Subcutaneous adipose tissue (tissue), 4 donors: ENCODE data around the gene PDCD1. TPM values are rescaled to one million over a fixed set of nuclear protein-coding genes. Genes with fewer than 3 reads are reported as not detected.

Source experiments
- total RNA-seq, 4 donors: library from RNA; depleted of rRNA; stranded (reverse); fragments of >200 nt; gene quantifications; one replicate each; pipeline ENCODE4 v1.1.0, GENCODE V29; 2016
- TF ChIP-seq, protein P1 (sequence below): fragments of 450-650 bp; IDR thresholded peaks from one replicate; pipeline ENCODE4 v1.5.1; 2016; ENCODE audit warnings: low read depth, mild to moderate bottlenecking, control low read depth, antibody characterized with exemption, moderate library complexity

Gene PDCD1
- total RNA-seq, 4 donors from 2014 or later = 0.44 to 0.57 (median 0.51) TPM; not detected in 1

DNA sequence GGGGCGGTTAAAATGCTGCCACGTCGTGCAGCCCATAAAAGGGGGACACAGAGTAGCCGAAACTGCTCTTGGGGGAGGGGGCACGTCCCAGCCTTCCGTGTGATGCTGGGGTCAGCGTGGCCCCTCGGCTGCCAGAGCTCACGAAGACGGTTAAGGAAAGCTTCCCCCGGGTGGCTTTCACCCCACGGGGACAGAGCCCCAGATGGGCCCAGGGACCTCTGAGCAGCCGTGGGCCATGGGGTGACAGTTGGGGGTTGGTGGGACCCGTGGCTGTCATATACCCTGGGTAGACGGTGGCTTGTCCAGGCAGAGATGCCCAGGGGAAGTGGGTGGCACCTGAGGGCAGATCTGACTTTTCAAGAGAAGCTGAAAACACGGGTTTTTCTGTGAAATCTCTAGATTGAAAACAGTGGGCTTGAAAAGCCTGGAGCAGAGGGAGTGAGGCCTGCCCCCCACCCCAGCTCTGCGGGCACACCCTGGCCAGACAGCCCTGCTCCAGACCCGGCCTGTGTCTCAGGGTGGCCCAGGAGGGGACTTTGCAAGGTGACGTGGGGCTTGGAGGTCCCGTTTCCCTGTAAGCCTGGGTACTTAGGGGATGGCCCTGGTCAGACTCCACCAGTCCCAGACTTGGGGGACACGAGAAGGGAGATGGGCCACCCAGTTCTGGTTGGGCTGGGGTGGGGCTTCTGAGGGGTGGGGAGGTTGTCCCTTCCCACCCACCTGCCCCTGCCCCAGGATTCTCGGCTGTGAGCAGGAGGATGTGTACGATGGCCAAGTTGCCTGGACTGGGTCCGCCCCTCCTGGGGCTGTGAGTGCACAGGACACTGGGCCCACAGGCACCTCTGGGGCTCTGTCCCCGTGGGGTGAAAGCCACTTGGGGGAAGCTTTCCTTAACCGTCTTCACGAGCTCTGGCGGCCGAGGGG, 49.0 kb downstream of the PDCD1 start:
- TF ChIP-seq, protein P1, sequence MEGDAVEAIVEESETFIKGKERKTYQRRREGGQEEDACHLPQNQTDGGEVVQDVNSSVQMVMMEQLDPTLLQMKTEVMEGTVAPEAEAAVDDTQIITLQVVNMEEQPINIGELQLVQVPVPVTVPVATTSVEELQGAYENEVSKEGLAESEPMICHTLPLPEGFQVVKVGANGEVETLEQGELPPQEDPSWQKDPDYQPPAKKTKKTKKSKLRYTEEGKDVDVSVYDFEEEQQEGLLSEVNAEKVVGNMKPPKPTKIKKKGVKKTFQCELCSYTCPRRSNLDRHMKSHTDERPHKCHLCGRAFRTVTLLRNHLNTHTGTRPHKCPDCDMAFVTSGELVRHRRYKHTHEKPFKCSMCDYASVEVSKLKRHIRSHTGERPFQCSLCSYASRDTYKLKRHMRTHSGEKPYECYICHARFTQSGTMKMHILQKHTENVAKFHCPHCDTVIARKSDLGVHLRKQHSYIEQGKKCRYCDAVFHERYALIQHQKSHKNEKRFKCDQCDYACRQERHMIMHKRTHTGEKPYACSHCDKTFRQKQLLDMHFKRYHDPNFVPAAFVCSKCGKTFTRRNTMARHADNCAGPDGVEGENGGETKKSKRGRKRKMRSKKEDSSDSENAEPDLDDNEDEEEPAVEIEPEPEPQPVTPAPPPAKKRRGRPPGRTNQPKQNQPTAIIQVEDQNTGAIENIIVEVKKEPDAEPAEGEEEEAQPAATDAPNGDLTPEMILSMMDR = no peak

DNA sequence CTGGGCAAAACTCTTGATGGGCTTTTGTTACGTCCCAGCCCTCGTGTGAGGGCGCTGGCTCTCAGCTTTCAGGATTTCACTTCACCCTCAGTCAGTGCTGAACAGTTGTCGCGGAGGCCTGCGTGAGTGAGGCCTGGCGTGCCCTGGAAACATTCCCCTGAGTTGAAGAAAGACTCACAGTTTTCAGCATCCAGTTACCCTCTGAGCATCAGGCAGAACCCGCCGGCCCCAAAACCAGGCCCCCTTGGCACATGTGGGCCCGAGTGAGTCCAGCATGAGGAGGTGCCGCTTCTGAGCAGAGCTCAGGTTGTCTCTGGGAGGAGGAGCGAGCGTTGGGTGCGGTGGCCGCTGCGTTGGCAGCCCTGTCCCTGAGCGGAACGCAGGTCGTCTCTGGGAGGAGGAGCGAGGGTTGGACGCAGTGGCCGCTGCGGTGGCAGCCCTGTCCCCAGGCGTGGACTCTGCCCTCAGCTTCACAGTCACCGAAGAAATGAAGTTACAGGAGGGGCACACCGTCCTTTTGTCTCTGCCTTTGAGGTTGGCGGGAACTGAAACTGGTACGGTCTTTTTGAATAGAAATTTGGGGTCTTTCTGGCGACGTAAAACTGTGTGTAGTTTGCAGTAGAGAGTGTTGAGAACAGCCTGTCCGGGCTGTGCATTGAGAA, 49.8 kb downstream of the PDCD1 start, which contains the start of gene NEU4:
Gene NEU4 (plus strand): TSS at position 473 of the 662 bp plus-strand sequence. CDS start 5,292 bp downstream, outside the sequence.
- TF ChIP-seq, protein P1 = no peak

DNA sequence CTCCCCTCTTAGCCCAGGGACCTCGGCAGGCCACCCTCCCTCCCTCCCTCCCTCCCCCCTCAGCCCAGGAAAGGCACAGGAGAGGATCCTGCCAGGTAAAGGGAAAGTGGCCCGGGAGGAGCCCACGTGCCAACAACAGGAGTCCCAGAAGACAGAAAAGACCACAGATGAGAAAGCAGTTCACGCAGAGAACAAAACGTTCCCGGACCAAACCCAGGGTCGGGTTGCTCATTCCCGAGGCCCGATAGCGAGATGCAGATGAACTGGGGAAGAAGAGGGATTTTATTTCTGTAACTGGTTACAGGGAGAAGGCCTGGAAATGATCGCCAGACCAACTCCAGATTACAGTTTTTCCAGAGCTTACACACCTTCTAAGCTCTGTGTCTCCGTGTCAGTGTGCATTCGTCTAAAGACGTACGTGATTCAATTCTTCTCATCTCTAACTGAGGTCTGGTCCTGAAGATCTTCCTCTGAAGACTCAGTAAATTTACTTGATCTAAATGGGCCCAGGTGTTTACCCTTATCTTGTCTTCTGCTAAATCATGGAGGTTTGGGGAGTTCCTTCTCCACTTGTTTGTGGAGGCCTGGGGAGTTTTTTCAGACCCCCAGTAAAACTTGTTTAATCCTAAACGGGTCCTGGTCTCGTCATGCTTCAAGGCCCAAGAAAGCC, 50.5 kb downstream of the PDCD1 start:
- TF ChIP-seq, protein P1 = no peak

DNA sequence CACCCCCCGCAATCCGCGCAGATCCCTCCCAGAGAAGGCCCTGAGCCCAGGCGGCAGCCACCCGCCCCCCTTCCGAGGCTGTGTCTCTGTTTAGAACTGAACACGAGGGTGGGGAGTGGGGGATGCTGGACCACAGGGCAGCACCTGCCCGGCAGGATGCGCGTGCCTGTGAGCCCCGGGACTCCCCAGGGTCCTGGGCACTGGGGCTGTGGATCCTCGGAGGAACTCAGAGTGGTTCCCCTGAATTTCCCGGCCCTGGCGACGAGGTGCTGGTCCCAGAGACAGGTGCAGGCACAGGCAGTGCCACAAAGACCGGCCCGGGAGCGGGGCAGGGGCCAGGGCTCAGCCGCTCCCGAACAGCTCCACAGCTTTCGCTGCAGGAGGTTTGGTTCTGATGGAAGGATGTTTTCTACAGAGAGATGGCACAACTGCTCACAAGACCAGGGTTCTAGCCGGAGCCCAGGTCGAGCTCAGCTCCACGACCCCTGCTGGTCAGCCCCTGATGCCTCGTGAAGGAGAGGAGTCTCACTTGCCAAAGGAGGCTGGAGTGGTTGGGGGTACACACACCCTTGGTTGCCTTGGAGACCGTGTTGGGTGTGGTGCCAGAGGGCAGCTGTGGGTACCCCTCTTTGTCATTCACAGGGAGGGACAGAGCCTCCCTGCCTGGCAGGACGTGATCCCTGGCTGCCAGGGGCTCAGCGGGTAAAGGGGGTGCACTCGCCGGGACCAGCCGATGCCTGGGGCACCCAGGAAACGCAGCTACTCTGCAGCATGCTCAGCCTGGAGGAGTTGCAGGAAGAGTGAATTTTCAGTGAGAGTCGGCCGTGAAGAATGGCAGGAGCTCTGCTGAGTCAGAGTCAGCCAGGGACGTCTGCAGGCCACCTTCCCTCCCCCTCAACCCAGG, 54.1 kb downstream of the PDCD1 start:
- TF ChIP-seq, protein P1 = no peak

DNA sequence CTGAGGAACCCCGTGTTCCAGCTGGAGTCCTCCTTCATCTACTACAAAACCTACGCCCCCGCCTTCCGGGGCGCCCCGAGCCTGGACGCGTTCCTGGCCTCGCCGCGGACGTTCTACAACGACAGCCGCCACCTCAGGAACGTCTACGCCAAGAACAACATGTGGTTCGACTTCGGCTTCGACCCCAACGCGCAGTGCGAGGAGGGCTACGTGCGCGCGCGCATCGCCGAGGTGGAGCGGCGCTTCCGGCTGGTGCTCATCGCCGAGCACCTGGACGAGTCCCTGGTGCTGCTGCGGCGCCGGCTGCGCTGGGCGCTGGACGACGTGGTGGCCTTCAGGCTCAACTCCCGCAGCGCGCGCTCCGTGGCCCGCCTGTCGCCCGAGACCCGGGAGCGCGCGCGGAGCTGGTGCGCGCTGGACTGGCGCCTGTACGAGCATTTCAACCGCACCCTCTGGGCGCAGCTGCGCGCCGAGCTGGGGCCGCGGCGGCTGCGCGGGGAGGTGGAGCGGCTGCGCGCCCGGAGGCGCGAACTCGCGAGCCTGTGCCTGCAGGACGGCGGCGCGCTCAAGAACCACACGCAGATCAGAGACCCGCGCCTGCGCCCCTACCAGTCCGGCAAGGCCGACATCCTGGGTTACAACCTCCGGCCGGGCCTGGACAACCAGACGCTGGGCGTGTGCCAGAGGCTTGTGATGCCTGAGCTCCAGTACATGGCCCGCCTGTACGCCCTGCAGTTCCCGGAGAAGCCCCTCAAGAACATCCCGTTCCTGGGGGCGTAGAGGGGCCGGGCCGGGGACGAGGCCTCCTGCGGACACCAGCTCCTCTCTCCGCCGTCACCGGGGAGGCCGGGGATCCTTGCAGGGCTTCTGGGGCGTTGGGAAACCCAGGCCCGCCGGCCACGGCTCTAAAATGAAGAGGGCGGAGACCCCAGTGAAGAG, 55.0 kb downstream of the PDCD1 start:
- TF ChIP-seq, protein P1 = no peak
